ENCODE data around the gene CLCF1. TPM values are rescaled to one million over a fixed set of nuclear protein-coding genes. Genes with fewer than 3 reads are reported as not detected.

CLCF1 gene
- total and polyA plus RNA-seq, 10 of the 15 experiments (the other 5 are each of a cell fraction or from before 2014, with no cell fraction given), result 0.16 to 2.1 (median 0.63) TPM; not detected in 1

GRCh38 chr11:67314218-67314617, 59.2 kb downstream of the CLCF1 start:
- FAIRE-seq (no peak), DNase-seq (ENCODE audit: low read depth, low spot score) (no peak), ATAC-seq (no peak)
- no peaks in the 10 kb centered on the region for H3K36me3 ChIP-seq (ENCODE audit: control insufficient read depth in 2 of 2, insufficient read depth in 2 of 2, low read length in 1 of 2)
- in situ Hi-C loops (cut with MboI) (no loop called here), intact Hi-C loops (cut with micrococcal nuclease; ENCODE audit: unreplicated experiment) (no loop called here)
- H3K4me1 ChIP-seq (ENCODE audit: control insufficient read depth, insufficient read depth, low read length), result peaks cover 3% of the 10 kb centered on the region
- POLR2A ChIA-PET, result interaction anchor here (1.4 kb wide), 1 partner anchor 9 kb away, joined by 3 read pairs; no protein-coding TSS in a partner anchor
- CTCF ChIA-PET, result interaction anchor here (0.7 to 12.1 kb wide), 6 partner anchors 20 to 232 kb away, joined by 3 to 151 read pairs (median 4); no protein-coding TSS in a partner anchor
- H4K20me1 ChIP-seq (ENCODE audit: control insufficient read depth, insufficient read depth), result no peaks in the 10 kb centered on the region
- 95% methylated on average over 2 of the region's 2 CpGs for WGBS (ENCODE audit: insufficient coverage, insufficient replicate concordance, low lambda C conversion rate, missing lambda C conversion rate)
- SMC1A ChIA-PET (ENCODE audit: uncharacterized antibody, unreplicated experiment), result interaction anchor here (0.8 kb wide), 1 partner anchor 21 kb away, joined by 3 read pairs; no protein-coding TSS in a partner anchor
- no peak overlapping the region for H3K27ac ChIP-seq (ENCODE audit: control insufficient read depth, insufficient read depth)
- H3K27me3 ChIP-seq (replicated peaks in 1 of 2; ENCODE audit: control insufficient read depth in 2 of 2, insufficient read depth in 2 of 2, low read length in 1 of 2), result no peaks in the 10 kb centered on the region
- RAD21 ChIA-PET (ENCODE audit: unreplicated experiment), result interaction anchor here (1.2 to 7.8 kb wide), 4 partner anchors 30 to 233 kb away, joined by 4 to 75 read pairs (median 38); partner anchors contain the start of gene POLD4
- H3K79me2 ChIP-seq (ENCODE audit: control insufficient read depth, insufficient read depth, low read length), result no peaks in the 10 kb centered on the region
- no peaks in the 10 kb centered on the region for H3K9me3 ChIP-seq (replicated peaks; ENCODE audit: control insufficient read depth, insufficient read depth, low read length)
- no TSS peak for BruUV-seq (replicated peaks)
- no peak overlapping the region for H3K4me2 ChIP-seq (ENCODE audit: control insufficient read depth, insufficient read depth)
- H2AFZ ChIP-seq (ENCODE audit: control insufficient read depth, low read depth, low read length), result no peak overlapping the region
- H3K9ac ChIP-seq (ENCODE audit: control insufficient read depth, insufficient read depth, low read length), result no peak overlapping the region
- no peak overlapping the region for H3K4me3 ChIP-seq
- TF ChIP-seq HDAC6 (IDR thresholded peaks at IDR 0.05; ENCODE audit: unreplicated experiment), result no peak
- TF ChIP-seq, protein P1, sequence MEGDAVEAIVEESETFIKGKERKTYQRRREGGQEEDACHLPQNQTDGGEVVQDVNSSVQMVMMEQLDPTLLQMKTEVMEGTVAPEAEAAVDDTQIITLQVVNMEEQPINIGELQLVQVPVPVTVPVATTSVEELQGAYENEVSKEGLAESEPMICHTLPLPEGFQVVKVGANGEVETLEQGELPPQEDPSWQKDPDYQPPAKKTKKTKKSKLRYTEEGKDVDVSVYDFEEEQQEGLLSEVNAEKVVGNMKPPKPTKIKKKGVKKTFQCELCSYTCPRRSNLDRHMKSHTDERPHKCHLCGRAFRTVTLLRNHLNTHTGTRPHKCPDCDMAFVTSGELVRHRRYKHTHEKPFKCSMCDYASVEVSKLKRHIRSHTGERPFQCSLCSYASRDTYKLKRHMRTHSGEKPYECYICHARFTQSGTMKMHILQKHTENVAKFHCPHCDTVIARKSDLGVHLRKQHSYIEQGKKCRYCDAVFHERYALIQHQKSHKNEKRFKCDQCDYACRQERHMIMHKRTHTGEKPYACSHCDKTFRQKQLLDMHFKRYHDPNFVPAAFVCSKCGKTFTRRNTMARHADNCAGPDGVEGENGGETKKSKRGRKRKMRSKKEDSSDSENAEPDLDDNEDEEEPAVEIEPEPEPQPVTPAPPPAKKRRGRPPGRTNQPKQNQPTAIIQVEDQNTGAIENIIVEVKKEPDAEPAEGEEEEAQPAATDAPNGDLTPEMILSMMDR (IDR thresholded peaks at IDR 0.05 in 2 of 3, conservative IDR thresholded peaks at IDR 0.05 in 1 of 3; ENCODE audit: control insufficient read depth in 2 of 3, extremely low read depth in 1 of 3, insufficient read depth in 1 of 3, low read depth in 3 of 3, low read length in 3 of 3), result no peak
- TF ChIP-seq GATAD2B (conservative IDR thresholded peaks at IDR 0.05; ENCODE audit: low read depth), result no peak
- no peak for TF ChIP-seq MYB (IDR thresholded peaks at IDR 0.05; ENCODE audit: borderline replicate concordance, low read depth, low read length)
- no peak for TF ChIP-seq IKZF1 (conservative IDR thresholded peaks at IDR 0.05)
- TF ChIP-seq ZNF622 (IDR thresholded peaks at IDR 0.05), result no peak
- TF ChIP-seq ZNF384 (IDR thresholded peaks at IDR 0.05; ENCODE audit: borderline replicate concordance, low read depth, low read length), result no peak
- no peak for TF ChIP-seq HSF1 (IDR thresholded peaks at IDR 0.05; ENCODE audit: low read depth, low read length)
- TF ChIP-seq, protein P2, sequence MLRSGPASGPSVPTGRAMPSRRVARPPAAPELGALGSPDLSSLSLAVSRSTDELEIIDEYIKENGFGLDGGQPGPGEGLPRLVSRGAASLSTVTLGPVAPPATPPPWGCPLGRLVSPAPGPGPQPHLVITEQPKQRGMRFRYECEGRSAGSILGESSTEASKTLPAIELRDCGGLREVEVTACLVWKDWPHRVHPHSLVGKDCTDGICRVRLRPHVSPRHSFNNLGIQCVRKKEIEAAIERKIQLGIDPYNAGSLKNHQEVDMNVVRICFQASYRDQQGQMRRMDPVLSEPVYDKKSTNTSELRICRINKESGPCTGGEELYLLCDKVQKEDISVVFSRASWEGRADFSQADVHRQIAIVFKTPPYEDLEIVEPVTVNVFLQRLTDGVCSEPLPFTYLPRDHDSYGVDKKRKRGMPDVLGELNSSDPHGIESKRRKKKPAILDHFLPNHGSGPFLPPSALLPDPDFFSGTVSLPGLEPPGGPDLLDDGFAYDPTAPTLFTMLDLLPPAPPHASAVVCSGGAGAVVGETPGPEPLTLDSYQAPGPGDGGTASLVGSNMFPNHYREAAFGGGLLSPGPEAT (IDR thresholded peaks at IDR 0.05; ENCODE audit: low read depth), result no peak
- no peak for TF ChIP-seq ASH2L (IDR thresholded peaks at IDR 0.05; ENCODE audit: borderline replicate concordance, low read depth)
- no peak for TF ChIP-seq RAD21 (IDR thresholded peaks at IDR 0.05; ENCODE audit: insufficient read depth, low read depth, low read length)
- TF ChIP-seq CREB1 (IDR thresholded peaks at IDR 0.05; ENCODE audit: low read depth), result no peak
- TF ChIP-seq POU2F2 (IDR thresholded peaks at IDR 0.05; ENCODE audit: borderline replicate concordance, low read depth, low read length), result no peak
- TF ChIP-seq, protein P3, sequence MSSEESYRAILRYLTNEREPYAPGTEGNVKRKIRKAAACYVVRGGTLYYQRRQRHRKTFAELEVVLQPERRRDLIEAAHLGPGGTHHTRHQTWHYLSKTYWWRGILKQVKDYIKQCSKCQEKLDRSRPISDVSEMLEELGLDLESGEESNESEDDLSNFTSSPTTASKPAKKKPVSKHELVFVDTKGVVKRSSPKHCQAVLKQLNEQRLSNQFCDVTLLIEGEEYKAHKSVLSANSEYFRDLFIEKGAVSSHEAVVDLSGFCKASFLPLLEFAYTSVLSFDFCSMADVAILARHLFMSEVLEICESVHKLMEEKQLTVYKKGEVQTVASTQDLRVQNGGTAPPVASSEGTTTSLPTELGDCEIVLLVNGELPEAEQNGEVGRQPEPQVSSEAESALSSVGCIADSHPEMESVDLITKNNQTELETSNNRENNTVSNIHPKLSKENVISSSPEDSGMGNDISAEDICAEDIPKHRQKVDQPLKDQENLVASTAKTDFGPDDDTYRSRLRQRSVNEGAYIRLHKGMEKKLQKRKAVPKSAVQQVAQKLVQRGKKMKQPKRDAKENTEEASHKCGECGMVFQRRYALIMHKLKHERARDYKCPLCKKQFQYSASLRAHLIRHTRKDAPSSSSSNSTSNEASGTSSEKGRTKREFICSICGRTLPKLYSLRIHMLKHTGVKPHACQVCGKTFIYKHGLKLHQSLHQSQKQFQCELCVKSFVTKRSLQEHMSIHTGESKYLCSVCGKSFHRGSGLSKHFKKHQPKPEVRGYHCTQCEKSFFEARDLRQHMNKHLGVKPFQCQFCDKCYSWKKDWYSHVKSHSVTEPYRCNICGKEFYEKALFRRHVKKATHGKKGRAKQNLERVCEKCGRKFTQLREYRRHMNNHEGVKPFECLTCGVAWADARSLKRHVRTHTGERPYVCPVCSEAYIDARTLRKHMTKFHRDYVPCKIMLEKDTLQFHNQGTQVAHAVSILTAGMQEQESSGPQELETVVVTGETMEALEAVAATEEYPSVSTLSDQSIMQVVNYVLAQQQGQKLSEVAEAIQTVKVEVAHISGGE (CRISPR knock-in tag; IDR thresholded peaks at IDR 0.05), result no peak
- no peak for TF ChIP-seq KDM1A (IDR thresholded peaks at IDR 0.05; ENCODE audit: borderline replicate concordance)
